Ovary (tissue), 9 donors: ENCODE measurements around the gene FAT1. TPM values are rescaled to one million over a fixed set of nuclear protein-coding genes. Genes with fewer than 3 reads are reported as not detected.

Experiments
- DNase-seq, 5 donors: peaks; one replicate each; pipeline ENCODE4 v3.0.0-alpha.2; 2019 to 2020
- H3K27ac ChIP-seq, 2 donors: fragments of 200-600 bp; one replicate each; pipeline versions ENCODE4 v1.5.1 to v1.8.0; 2019 to 2022
- H3K27me3 ChIP-seq: fragments of 200-600 bp; one replicate; pipeline ENCODE4 v1.8.0; 2022
- H3K36me3 ChIP-seq: fragments of 200-600 bp; sonication (generic); one replicate; pipeline ENCODE4 v1.5.1; 2019
- H3K4me1 ChIP-seq: one replicate; pipeline ENCODE4 v1.8.1; 2013; ENCODE audit warnings: mild to moderate bottlenecking, moderate library complexity; ENCODE audit not compliant: insufficient read depth
- H3K4me3 ChIP-seq: fragments of 200-600 bp; sonication (generic); one replicate; pipeline ENCODE4 v1.5.1; 2017
- H3K9me3 ChIP-seq, 2 donors: fragments of 200-600 bp in 1 of 2; sonication (generic) in 1 of 2; one replicate each; pipeline versions ENCODE4 v1.5.1 to v1.8.1; 2013 to 2019; ENCODE audit warnings: mild to moderate bottlenecking in 1 of 2, moderate library complexity in 1 of 2
- CTCF ChIP-seq, 3 donors: fragments of 450-650 bp in 2 of 3; fragments of 200-600 bp in 1 of 3; IDR thresholded peaks; one replicate each; pipeline versions ENCODE4 v1.5.1 to v1.8.0; 2016 to 2022; ENCODE audit warnings: antibody characterized with exemption in 3 of 3, mild to moderate bottlenecking in 1 of 3
- EP300 ChIP-seq: sonication (generic); formaldehyde crosslinking; IDR thresholded peaks from one replicate; pipeline ENCODE4 v1.6.1; 2017; ENCODE audit warnings: antibody characterized with exemption
- POLR2A ChIP-seq: fragments of 450-650 bp; IDR thresholded peaks from one replicate; pipeline ENCODE4 v1.6.1; 2017; ENCODE audit warnings: antibody characterized with exemption, mild to moderate bottlenecking, moderate library complexity
- WGBS, 3 donors: extraction: QIAGEN DNeasy Blood & Tissue Kit in 1 of 3; methylation state at CpG; one replicate each; pipeline versions ENCODE4 v1.1.5 to v1.1.7; 2013 to 2017; 5-methylcytosine and 5-hydroxymethylcytosine counted together
- intact Hi-C, 4 donors: fragments of 100-400 bp; cut with DNase I; formaldehyde crosslinking; loops; one replicate each; pipeline versions ENCODE4 v1.11.0 to v1.15.1; 2022 to 2023
- polyA plus RNA-seq, 2 donors: library from polyadenylated mRNA; stranded (reverse); fragments of 200-250 nt in 1 of 2; fragments of 350-450 nt in 1 of 2; fragmentation: Illumina TruSeq in 1 of 2; extraction: RNeasy Lipid Tissue Mini Kit (QIAGEN cat#74804) in 1 of 2; gene quantifications; one replicate each; pipeline ENCODE4 v1.2.3, GENCODE V29; 2013 to 2014
- total RNA-seq, 7 donors: library from RNA; depleted of rRNA in 2 of 7; stranded (reverse); fragments of >200 nt in 2 of 7; fragmentation: NEBNext Ultra II Directional in 3 of 7; extraction: Animal tissue kit (Norgen Biotek cat#: 25700) in 3 of 7; gene quantifications; one replicate each; pipeline versions ENCODE4 v1.1.0 to v1.2.4, GENCODE V29; 2016 to 2023
- donor health status: DM: no; HTN: no; CAD: no; lungs with moderate emphysema.
- donor health status: DM: no; HTN: no; CAD: no.
- donor health status: Bipolar disorder and iron deficiency.
- donor health status: DM: yes; HTN: yes; CAD: no.
- donor health status: DM: no; HTN: no; CAD: no.
- donor health status: DM: yes; HTN: yes; CAD: no.

Gene FAT1
- total and polyA plus RNA-seq, 9 donors = 20.5 to 78.6 (median 46.6) TPM

GRCh38 chr4:186733778-186734177, 10.1 kb upstream of the FAT1 start:
- intact Hi-C loops = no loop called here
- Histone ChIP-seq H3K27me3 (no peaks in the 10 kb centered on the region), H3K27ac (no peak overlapping the region), H3K36me3 (no peaks in the 10 kb centered on the region), H3K4me3 (no peak overlapping the region), H3K4me1 (no peaks in the 10 kb centered on the region), H3K9me3 (no peaks in the 10 kb centered on the region)
- WGBS, 3 donors = 9 to 26% (median 19%) methylated on average over 4 of the region's 4 CpGs
- DNase-seq = no peak
- TF ChIP-seq POLR2A (no peak), CTCF (IDR thresholded peaks at IDR 0.05) (no peak), EP300 (no peak)

- Histone ChIP-seq H3K36me3 (no peaks in the 10 kb centered on the region), H3K27me3 (no peaks in the 10 kb centered on the region), H3K27ac (no peak overlapping the region), H3K9me3 (no peaks in the 10 kb centered on the region), H3K4me1 (no peaks in the 10 kb centered on the region), H3K4me3 (no peak overlapping the region)
- TF ChIP-seq POLR2A (no peak), EP300 (no peak), CTCF (IDR thresholded peaks at IDR 0.05) (no peak)
- intact Hi-C loops = no loop called here
- WGBS, 3 donors = 91 to 94% (median 92%) methylated on average over 5 of the region's 5 CpGs
- no peak for DNase-seq
Measured at GRCh38 chr4:186730621-186731020, 7.0 kb upstream of the FAT1 start.

GRCh38 chr4:186729856-186730255, 6.2 kb upstream of the FAT1 start:
- TF ChIP-seq EP300 (no peak), CTCF (IDR thresholded peaks at IDR 0.05) (no peak), POLR2A (no peak)
- Histone ChIP-seq H3K4me3 (no peak overlapping the region), H3K9me3 (no peaks in the 10 kb centered on the region), H3K36me3 (no peaks in the 10 kb centered on the region), H3K27ac (no peak overlapping the region), H3K4me1 (no peaks in the 10 kb centered on the region), H3K27me3 (no peaks in the 10 kb centered on the region)
- DNase-seq = no peak
- intact Hi-C loops = no loop called here
- 94 to 99% (median 98%) methylated on average over 1 of the region's 1 CpG for WGBS, 3 donors

- TF ChIP-seq EP300 (no peak), POLR2A (no peak), CTCF (IDR thresholded peaks at IDR 0.05) (no peak)
- Histone ChIP-seq H3K36me3 (no peaks in the 10 kb centered on the region), H3K4me1 (no peaks in the 10 kb centered on the region), H3K27me3 (no peaks in the 10 kb centered on the region), H3K4me3 (no peak overlapping the region), H3K9me3 (no peaks in the 10 kb centered on the region), H3K27ac (no peak overlapping the region)
- DNase-seq = no peak
- 78 to 86% (median 84%) methylated on average over 4 of the region's 4 CpGs for WGBS, 3 donors
- intact Hi-C loops = no loop called here
Measured at GRCh38 chr4:186728631-186729271, 5.1 kb upstream of the FAT1 start.
